Renal cortex interstitium (tissue), 11 donors: Measurements from ENCODE around the gene FAT3. TPM values are rescaled to one million over a fixed set of nuclear protein-coding genes. Genes with fewer than 3 reads are reported as not detected.

Experiments
- DNase-seq, 11 donors: peaks; one replicate each; pipeline ENCODE4 v3.0.0-alpha.2; 2013; ENCODE audit warnings: low read depth in 9 of 11, low spot score in 4 of 11; ENCODE audit errors: extremely low read depth in 1 of 11
- polyA plus RNA-seq, 3 donors: library from polyadenylated mRNA; unstranded; fragments of 120-200 nt; gene quantifications; one replicate each; pipeline ENCODE4 v1.2.1, GENCODE V29; 2013; ENCODE audit not compliant: insufficient read length in 3 of 3

Gene FAT3
- polyA plus RNA-seq, 3 donors: 9.7 to 10.5 (median 10.3) TPM

GRCh38 chr11:92268546-92268945 lies 43.9 kb downstream of the FAT3 start:
- DNase-seq: no peak

- peak in 1 of 11 donors; percentile 29 for DNase-seq
These were observed 44.4 kb downstream of the FAT3 start for GRCh38 chr11:92269021-92269420.

DNA sequence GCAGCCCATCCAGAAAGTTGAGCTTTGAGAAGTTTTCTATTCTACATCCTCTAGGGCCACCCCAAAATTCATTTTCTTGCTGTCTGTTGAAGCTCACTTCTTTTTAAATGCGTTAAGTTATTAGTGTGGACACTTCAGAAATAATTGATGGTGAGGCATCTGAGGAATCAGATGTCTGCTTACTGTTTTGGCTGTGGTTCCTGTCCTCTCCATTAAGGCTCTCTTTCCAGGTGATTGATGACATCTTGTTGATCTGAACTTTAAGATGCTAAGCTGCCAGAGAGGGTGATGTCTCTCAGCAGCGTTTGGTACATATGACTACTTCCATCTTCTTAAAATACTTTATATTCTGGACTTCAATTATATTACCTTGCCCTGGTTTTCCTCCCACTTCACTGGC lies 45.2 kb downstream of the FAT3 start:
- DNase-seq: no peak

- DNase-seq: no peak
These were observed 48.0 kb downstream of the FAT3 start for GRCh38 chr11:92272651-92273050.
